Measurements from ENCODE around the gene RBP3.

GRCh38 chr10:47381427-47382379, 33.5 kb downstream of the RBP3 start:
- no peak for TF ChIP-seq CTCF (optimal IDR thresholded peaks at IDR 0.05 in 1 of 3, IDR thresholded peaks at IDR 0.05 in 1 of 3, conservative IDR thresholded peaks at IDR 0.05 in 1 of 3; ENCODE audit: extremely low read depth in 1 of 3, insufficient read depth in 2 of 3, low read length in 3 of 3)
- no peak for TF ChIP-seq EZH2 (IDR thresholded peaks at IDR 0.05; ENCODE audit: low read length)

Measured in keratinocyte (primary cell).